ENCODE measurements around the gene OR2D3. TPM values are rescaled to one million over a fixed set of nuclear protein-coding genes. Genes with fewer than 3 reads are reported as not detected.
"Not testable (repeated sequence)": the region's sequence is repeated elsewhere in the genome, so short reads cannot be mapped to it uniquely, and the experiment has no call there.

OR2D3 gene
- total RNA-seq, 1 donor from 2014 or later, result not detected

GRCh38 chr11:6927030-6927617, 6.3 kb downstream of the OR2D3 start:
- DNase-seq (ENCODE audit: low spot score in 2 of 2), result no peak

GRCh38 chr11:6928916-6929315, 8.1 kb downstream of the OR2D3 start:
- FAIRE-seq, result no peak
- DNase-seq (ENCODE audit: low spot score in 2 of 2), result no peak

More at GRCh38 chr11:6927030-6927617, 6.3 kb downstream of the OR2D3 start:
- FAIRE-seq, result no peak

- DNase-seq (ENCODE audit: low spot score in 2 of 2) (no peak), FAIRE-seq (no peak)
These were observed 10.4 kb downstream of the OR2D3 start for GRCh38 chr11:6931146-6931713.

GRCh38 chr11:6932145-6932544, 11.3 kb downstream of the OR2D3 start:
- DNase-seq (ENCODE audit: low spot score in 2 of 2), result no peak
- FAIRE-seq, result no peak

GRCh38 chr11:6941970-6942369, 21.2 kb downstream of the OR2D3 start:
- no peak for FAIRE-seq
- no peak for DNase-seq (ENCODE audit: low spot score in 2 of 2)

GRCh38 chr11:6943131-6943530, 22.3 kb downstream of the OR2D3 start:
- no peak for FAIRE-seq

GRCh38 chr11:6954248-6954647, 33.4 kb downstream of the OR2D3 start:
- not testable (repeated sequence) for DNase-seq (ENCODE audit: low spot score in 2 of 2); FAIRE-seq

More at GRCh38 chr11:6943131-6943530, 22.3 kb downstream of the OR2D3 start:
- DNase-seq (ENCODE audit: low spot score in 2 of 2), result no peak

- DNase-seq (ENCODE audit: low spot score in 2 of 2), result no peak
- no peak for FAIRE-seq
These were observed 41.3 kb downstream of the OR2D3 start for GRCh38 chr11:6962141-6962540.

- FAIRE-seq (no peak), DNase-seq (ENCODE audit: low spot score in 2 of 2) (no peak)
These were observed 41.9 kb downstream of the OR2D3 start for GRCh38 chr11:6962673-6963072.

GRCh38 chr11:6968816-6969215, 48.0 kb downstream of the OR2D3 start:
- DNase-seq (ENCODE audit: low spot score in 2 of 2) (no peak), FAIRE-seq (no peak)

- DNase-seq (ENCODE audit: low spot score in 2 of 2); FAIRE-seq: not testable (repeated sequence)
These were observed 49.1 kb downstream of the OR2D3 start for GRCh38 chr11:6969854-6970253.

Other genes starting within 250 kb of the OR2D3 start
- gene MRPL17, start 237.7 kb upstream of the OR2D3 start, total RNA-seq, result 18.8 TPM
- gene OR2AG2, start 149.0 kb upstream of the OR2D3 start, total RNA-seq, result 0.41 TPM
- gene OR2AG1, start 138.0 kb upstream of the OR2D3 start, total RNA-seq, result not detected
- gene OR6A2, start 121.3 kb upstream of the OR2D3 start, total RNA-seq, result 0.41 TPM
- gene OR10A5, start 75.3 kb upstream of the OR2D3 start, total RNA-seq, result not detected
- not detected for gene OR10A2, start 57.9 kb upstream of the OR2D3 start, total RNA-seq
- gene OR10A4, start 44.4 kb upstream of the OR2D3 start, total RNA-seq, result not detected
- 0.41 TPM for gene OR2D2, start 28.5 kb upstream of the OR2D3 start, total RNA-seq
- 5.3 TPM for gene ZNF215, start 5.4 kb downstream of the OR2D3 start, total RNA-seq
- 15.9 TPM for gene ZNF214, start 99.3 kb downstream of the OR2D3 start, total RNA-seq
- 0.41 TPM for gene NLRP14, start 99.5 kb downstream of the OR2D3 start, total RNA-seq
- gene RBMXL2, start 168.0 kb downstream of the OR2D3 start, total RNA-seq, result not detected

Measured in frontal cortex (tissue), 4 donors.